Measurements from ENCODE around the gene C5orf58.
A peak's percentile ranks its signal among the peaks of the same experiment; 100 is the strongest.
"Not testable (repeated sequence)": the region's sequence is repeated elsewhere in the genome, so short reads cannot be mapped to it uniquely, and the experiment has no call there.

Gene C5orf58

GRCh38 chr5:170228762-170229435 is 3.9 kb upstream of the C5orf58 start:
- DNase-seq (ENCODE audit: low read depth), result no peak
- H3K4me3 ChIP-seq (ENCODE audit: low read depth, low read length), result no peak overlapping the region
- TF ChIP-seq CTCF (conservative IDR thresholded peaks at IDR 0.05; ENCODE audit: low read depth, low read length), result no peak

- no peak for DNase-seq (ENCODE audit: low read depth)
- no peak for TF ChIP-seq CTCF (conservative IDR thresholded peaks at IDR 0.05; ENCODE audit: low read depth, low read length)
- no peak overlapping the region for H3K4me3 ChIP-seq (ENCODE audit: low read depth, low read length)
Measured at GRCh38 chr5:170233358-170233892, 640 bp downstream of the C5orf58 start.

- TF ChIP-seq CTCF (conservative IDR thresholded peaks at IDR 0.05; ENCODE audit: low read depth, low read length), result no peak
- H3K4me3 ChIP-seq (ENCODE audit: low read depth, low read length), result no peak overlapping the region
Measured at GRCh38 chr5:170235876-170236864, 3.4 kb downstream of the C5orf58 start.

GRCh38 chr5:170238456-170239196 is 5.8 kb downstream of the C5orf58 start:
- peak; percentile 30 for DNase-seq (ENCODE audit: low read depth)
- H3K4me3 ChIP-seq (ENCODE audit: low read depth, low read length), result no peak overlapping the region
- no peak for TF ChIP-seq CTCF (conservative IDR thresholded peaks at IDR 0.05; ENCODE audit: low read depth, low read length)

More at GRCh38 chr5:170235876-170236864, 3.4 kb downstream of the C5orf58 start:
- DNase-seq (ENCODE audit: low read depth), result no peak

GRCh38 chr5:170245436-170245835 is 12.7 kb downstream of the C5orf58 start:
- not testable (repeated sequence) for DNase-seq (ENCODE audit: low read depth); H3K4me3 ChIP-seq (ENCODE audit: low read depth, low read length)

- DNase-seq (ENCODE audit: low read depth), result no peak
- H3K4me3 ChIP-seq (ENCODE audit: low read depth, low read length), result no peak overlapping the region
- no peak for TF ChIP-seq CTCF (conservative IDR thresholded peaks at IDR 0.05; ENCODE audit: low read depth, low read length)
Measured at GRCh38 chr5:170246126-170246870, 13.5 kb downstream of the C5orf58 start.
